ENCODE measurements around the gene LCN2. TPM values are rescaled to one million over a fixed set of nuclear protein-coding genes. Genes with fewer than 3 reads are reported as not detected.

The LCN2 gene
- total and polyA plus RNA-seq, 9 of the 15 experiments (the other 6 are each of a cell fraction or from before 2014, with no cell fraction given): 0.10 to 1.2 (median 0.44) TPM; not detected in 1

GRCh38 chr9:128102196-128102595, 47.1 kb upstream of the LCN2 start:
- ATAC-seq (no peak), FAIRE-seq (no peak), DNase-seq (ENCODE audit: extremely low read depth in 1 of 4, low spot score in 3 of 4) (no peak)
- no peak overlapping the region for H3K9ac ChIP-seq (ENCODE audit: insufficient read depth in 1 of 2, low read depth in 2 of 2, low read length in 2 of 2)
- no peak overlapping the region for H3K4me3 ChIP-seq
- no TSS peak for BruUV-seq (replicated peaks)
- H3K27ac ChIP-seq (ENCODE audit: extremely low read depth, low read depth, low read length): no peak overlapping the region
- in situ Hi-C loops (cut with MboI): no loop called here
- peaks cover 91% of the 10 kb centered on the region for H3K36me3 ChIP-seq (ENCODE audit: control insufficient read depth, insufficient read depth, low read length)
- CTCF ChIA-PET (ENCODE audit: low intra/inter-chr PET ratio): no interaction called here
- no peak overlapping the region for H3K4me2 ChIP-seq (ENCODE audit: insufficient read depth, low read length)
- no peaks in the 10 kb centered on the region for H3K9me3 ChIP-seq (replicated peaks; ENCODE audit: control insufficient read depth, insufficient read depth, low read depth, low read length)
- H3K4me1 ChIP-seq (replicated peaks in 1 of 2; ENCODE audit: control insufficient read depth in 2 of 2, insufficient read depth in 2 of 2, low read length in 2 of 2): peaks cover 36 to 71% of the 10 kb centered on the region in 2 experiments
- peaks cover 49% of the 10 kb centered on the region for H3K79me2 ChIP-seq (ENCODE audit: control insufficient read depth, insufficient read depth, low read length)
- H3K9me1 ChIP-seq (ENCODE audit: control insufficient read depth, insufficient read depth, low read length): no peaks in the 10 kb centered on the region
- intact Hi-C loops (cut with micrococcal nuclease): no loop called here
- POLR2A ChIA-PET: interaction anchor here (0.6 to 1.5 kb wide), 5 partner anchors 8 to 187 kb away, joined by 3 to 4 read pairs (median 3); no protein-coding TSS in a partner anchor
- 0 out of 2 replicates have a peak, but pooled peaks cover 10% of the 10 kb centered on the region for H4K20me1 ChIP-seq (replicated peaks; ENCODE audit: control insufficient read depth, insufficient read depth, low read length)
- H3K27me3 ChIP-seq (ENCODE audit: control insufficient read depth in 2 of 2, insufficient read depth in 2 of 2, low read length in 2 of 2): no peaks in the 10 kb centered on the region
- H2AFZ ChIP-seq (ENCODE audit: low read depth, low read length): no peak overlapping the region
- WGBS (ENCODE audit: insufficient coverage, low coverage, missing lambda C conversion rate): 90% methylated on average over 12 of the region's 13 CpGs
- TF ChIP-seq POLR2G (IDR thresholded peaks at IDR 0.05; ENCODE audit: low read depth, low read length) (0 out of 2 replicates have a peak, but pooled peaks have one; percentile 31), ZNF146 (CRISPR knock-in tag; IDR thresholded peaks at IDR 0.05; ENCODE audit: unreplicated experiment) (no peak), GATA2 (CRISPR knock-in tag; IDR thresholded peaks at IDR 0.05) (0 out of 2 replicates have a peak, but pooled peaks have one; percentile 9)

GRCh38 chr9:128102861-128103588, 46.2 kb upstream of the LCN2 start:
- H3K36me3 ChIP-seq (ENCODE audit: control insufficient read depth, insufficient read depth, low read length): peaks cover 92% of the 10 kb centered on the region
- ChIA-PET CTCF (ENCODE audit: low intra/inter-chr PET ratio) (no interaction called here), POLR2A (interaction anchor here (0.6 to 1.5 kb wide), 5 partner anchors 9 to 362 kb away, joined by 3 to 4 read pairs (median 3); no protein-coding TSS in a partner anchor)
- no TSS peak for BruUV-seq (replicated peaks)
- TF ChIP-seq CLOCK (CRISPR knock-in tag; IDR thresholded peaks at IDR 0.05; ENCODE audit: borderline replicate concordance): no peak
- TF ChIP-seq TAF1 (IDR thresholded peaks at IDR 0.05; ENCODE audit: control insufficient read depth, extremely low read depth, insufficient read depth, low read length, severe bottlenecking): no peak
- TF ChIP-seq RBFOX2 (IDR thresholded peaks at IDR 0.05; ENCODE audit: low read depth, low read length): 0 out of 2 replicates have a peak, but pooled peaks have one; percentile 21
- 0 out of 2 replicates have a peak, but pooled peaks have one; percentile 9 for TF ChIP-seq POLR2G (IDR thresholded peaks at IDR 0.05; ENCODE audit: low read depth, low read length)
- no peak for TF ChIP-seq CBX3 (IDR thresholded peaks at IDR 0.05; ENCODE audit: borderline replicate concordance in 1 of 2, low read length in 2 of 2)
- TF ChIP-seq HDAC6 (IDR thresholded peaks at IDR 0.05; ENCODE audit: low read depth, low read length): no peak
- peak overlapping the region in 1 of 2 experiments; percentile 65; a peak in 1 of 4 replicates for H3K9ac ChIP-seq (ENCODE audit: insufficient read depth in 1 of 2, low read depth in 2 of 2, low read length in 2 of 2)
- DNase-seq (ENCODE audit: extremely low read depth in 1 of 4, low spot score in 3 of 4) (no peak), ATAC-seq (no peak), FAIRE-seq (no peak)
- WGBS (ENCODE audit: insufficient coverage, low coverage, missing lambda C conversion rate): 96% methylated on average over 22 of the region's 23 CpGs
- in situ Hi-C loops (cut with MboI) (no loop called here), intact Hi-C loops (cut with micrococcal nuclease) (no loop called here)
- H3K9me1 ChIP-seq (ENCODE audit: control insufficient read depth, insufficient read depth, low read length): no peaks in the 10 kb centered on the region
- no peak overlapping the region for H2AFZ ChIP-seq (ENCODE audit: low read depth, low read length)
- no peaks in the 10 kb centered on the region for H3K27me3 ChIP-seq (ENCODE audit: control insufficient read depth in 2 of 2, insufficient read depth in 2 of 2, low read length in 2 of 2)
- no peak overlapping the region for H3K27ac ChIP-seq (ENCODE audit: extremely low read depth, low read depth, low read length)
- no peaks in the 10 kb centered on the region for H3K9me3 ChIP-seq (replicated peaks; ENCODE audit: control insufficient read depth, insufficient read depth, low read depth, low read length)
- H3K4me1 ChIP-seq (replicated peaks in 1 of 2; ENCODE audit: control insufficient read depth in 2 of 2, insufficient read depth in 2 of 2, low read length in 2 of 2): peaks cover 28 to 71% of the 10 kb centered on the region in 2 experiments; a peak in 4 of 5 replicates
- no peak overlapping the region for H3K4me2 ChIP-seq (ENCODE audit: insufficient read depth, low read length)
- peaks cover 41% of the 10 kb centered on the region for H3K79me2 ChIP-seq (ENCODE audit: control insufficient read depth, insufficient read depth, low read length)
- 0 out of 2 replicates have a peak, but pooled peaks cover 10% of the 10 kb centered on the region for H4K20me1 ChIP-seq (replicated peaks; ENCODE audit: control insufficient read depth, insufficient read depth, low read length)
- H3K4me3 ChIP-seq: no peak overlapping the region
